Liver (tissue), 9 donors: ENCODE measurements around the gene FARP1. TPM values are rescaled to one million over a fixed set of nuclear protein-coding genes. Genes with fewer than 3 reads are reported as not detected.

ENCODE experiments used
- DNase-seq: peaks from one replicate; pipeline ENCODE4 v3.0.0-alpha.2; 2017; ENCODE audit warnings: low spot score
- H3K27ac ChIP-seq, 2 donors: one replicate each; pipeline ENCODE4 v1.7.0; 2013; ENCODE audit warnings: inconsistent platforms in 2 of 2, low read length in 2 of 2, control low read depth in 1 of 2, low read depth in 1 of 2, mild to moderate bottlenecking in 1 of 2
- H3K27me3 ChIP-seq, 4 donors: one replicate each; pipeline versions ENCODE4 v1.6.1 to v1.7.0; 2013; ENCODE audit warnings: low read length in 3 of 4, inconsistent platforms in 1 of 4, mild to moderate bottlenecking in 1 of 4, moderate library complexity in 1 of 4; ENCODE audit not compliant: control insufficient read depth in 4 of 4, insufficient read depth in 4 of 4
- H3K36me3 ChIP-seq, 4 donors: one replicate each; pipeline versions ENCODE4 v1.6.1 to v1.7.0; 2013; ENCODE audit warnings: low read length in 3 of 4, mild to moderate bottlenecking in 3 of 4, low read depth in 1 of 4, moderate library complexity in 1 of 4; ENCODE audit not compliant: control insufficient read depth in 4 of 4, insufficient read depth in 3 of 4
- H3K4me1 ChIP-seq, 4 donors: one replicate each; pipeline versions ENCODE4 v1.6.1 to v1.7.0; 2013; ENCODE audit warnings: low read length in 3 of 4, mild to moderate bottlenecking in 3 of 4, moderate library complexity in 1 of 4; ENCODE audit not compliant: control insufficient read depth in 4 of 4, insufficient read depth in 4 of 4
- H3K4me3 ChIP-seq, 3 donors: one replicate each; pipeline versions ENCODE4 v1.6.1 to v1.7.0; 2013; ENCODE audit warnings: low read length in 3 of 3, control low read depth in 1 of 3, low read depth in 1 of 3, mild to moderate bottlenecking in 1 of 3
- H3K9ac ChIP-seq, 2 donors: one replicate each; pipeline ENCODE4 v1.7.0; 2013; ENCODE audit warnings: low read length in 2 of 2, mild to moderate bottlenecking in 2 of 2, moderate library complexity in 2 of 2, control low read depth in 1 of 2, low read depth in 1 of 2
- H3K9me3 ChIP-seq, 4 donors: one replicate each; pipeline versions ENCODE4 v1.6.1 to v1.7.0; 2013; ENCODE audit warnings: low read length in 3 of 4; ENCODE audit not compliant: control insufficient read depth in 4 of 4
- ATF3 ChIP-seq: IDR thresholded peaks from 2 replicates; pipeline ENCODE4 v1.6.1; 2016; ENCODE audit warnings: antibody characterized with exemption
- EGR1 ChIP-seq, 2 donors: IDR thresholded peaks; 2 replicates each; pipeline ENCODE4 v1.6.1; 2016 to 2018; ENCODE audit warnings: antibody characterized with exemption in 2 of 2, low read depth in 2 of 2
- FOXA1 ChIP-seq: IDR thresholded peaks from 2 replicates; pipeline ENCODE4 v1.6.1; 2016; ENCODE audit warnings: antibody characterized with exemption
- FOXA2 ChIP-seq: IDR thresholded peaks from 2 replicates; pipeline ENCODE4 v1.6.1; 2016; ENCODE audit warnings: antibody characterized with exemption
- GABPA ChIP-seq, 2 donors: IDR thresholded peaks in 1 of 2; conservative IDR thresholded peaks in 1 of 2; 2 replicates each; pipeline ENCODE4 v1.6.1; 2016; ENCODE audit warnings: antibody characterized with exemption in 2 of 2, mild to moderate bottlenecking in 1 of 2, moderate library complexity in 1 of 2
- HNF4A ChIP-seq, 2 donors: conservative IDR thresholded peaks; 2 replicates each; pipeline ENCODE4 v1.6.1; 2016; ENCODE audit warnings: antibody characterized with exemption in 2 of 2, mild to moderate bottlenecking in 2 of 2
- HNF4G ChIP-seq: IDR thresholded peaks from 2 replicates; pipeline ENCODE4 v1.6.1; 2016; ENCODE audit warnings: antibody characterized with exemption
- JUND ChIP-seq, 2 donors: IDR thresholded peaks; 2 replicates each; pipeline ENCODE4 v1.6.1; 2016; ENCODE audit warnings: antibody characterized with exemption in 2 of 2
- MAX ChIP-seq: IDR thresholded peaks from 2 replicates; pipeline ENCODE4 v1.6.1; 2016; ENCODE audit warnings: antibody characterized with exemption
- NR2F2 ChIP-seq: IDR thresholded peaks from 2 replicates; pipeline ENCODE4 v1.6.1; 2016; ENCODE audit warnings: antibody characterized with exemption
- RAD21 ChIP-seq, 2 donors: IDR thresholded peaks; 2 replicates each; pipeline ENCODE4 v1.6.1; 2016; ENCODE audit warnings: antibody characterized with exemption in 2 of 2, mild to moderate bottlenecking in 2 of 2
- RXRA ChIP-seq, 2 donors: IDR thresholded peaks; 2 replicates each; pipeline ENCODE4 v1.6.1; 2017 to 2018; ENCODE audit warnings: antibody characterized with exemption in 2 of 2, mild to moderate bottlenecking in 1 of 2
- SP1 ChIP-seq: IDR thresholded peaks from 2 replicates; pipeline ENCODE4 v1.6.1; 2018; ENCODE audit warnings: antibody characterized with exemption, mild to moderate bottlenecking
- TAF1 ChIP-seq: conservative IDR thresholded peaks from 2 replicates; pipeline ENCODE4 v1.6.1; 2016; ENCODE audit warnings: antibody characterized with exemption, mild to moderate bottlenecking
- YY1 ChIP-seq: IDR thresholded peaks from 2 replicates; pipeline ENCODE4 v1.6.1; 2016; ENCODE audit warnings: antibody characterized with exemption, mild to moderate bottlenecking
- ZBTB33 ChIP-seq: IDR thresholded peaks from 2 replicates; pipeline ENCODE4 v1.6.1; 2016; ENCODE audit warnings: antibody characterized with exemption
- WGBS: extraction: QIAGEN DNeasy Blood & Tissue Kit; methylation state at CpG from one replicate; pipeline ENCODE4 v1.1.7; 2013; 5-methylcytosine and 5-hydroxymethylcytosine counted together
- polyA plus RNA-seq, 2 donors: library from polyadenylated mRNA; stranded (reverse) in 1 of 2; unstranded in 1 of 2; fragments of 200-250 nt in 1 of 2; fragments of >200 nt in 1 of 2; fragmentation: Nextera tagmentation in 1 of 2; extraction: Ambion mirVana in 1 of 2; gene quantifications; one replicate each; pipeline versions ENCODE4 v1.2.1 to v1.2.3, GENCODE V29; 2013 to 2015
- total RNA-seq, 2 donors: library from RNA; depleted of rRNA; stranded (reverse); fragments of >200 nt; gene quantifications; one replicate each; pipeline ENCODE4 v1.2.3, GENCODE V29; 2014
- TF ChIP-seq, protein P1 (sequence below): IDR thresholded peaks from 2 replicates; pipeline ENCODE4 v1.6.1; 2016; ENCODE audit warnings: antibody characterized with exemption, mild to moderate bottlenecking
- TF ChIP-seq, protein P2 (sequence below): fragments of 150-350 bp; IDR thresholded peaks from 2 replicates; pipeline ENCODE4 v1.5.1; 2017; ENCODE audit warnings: improper control_type of control experiment, low read depth, low read length; ENCODE audit not compliant: missing input control
- donor health status: healthy.
- donor health status: healthy.
- donor health status: healthy.
- donor health status: healthy.
- donor health status: healthy.

The FARP1 gene
- total and polyA plus RNA-seq, 4 donors: 28.4 to 62.6 (median 39.8) TPM

DNA sequence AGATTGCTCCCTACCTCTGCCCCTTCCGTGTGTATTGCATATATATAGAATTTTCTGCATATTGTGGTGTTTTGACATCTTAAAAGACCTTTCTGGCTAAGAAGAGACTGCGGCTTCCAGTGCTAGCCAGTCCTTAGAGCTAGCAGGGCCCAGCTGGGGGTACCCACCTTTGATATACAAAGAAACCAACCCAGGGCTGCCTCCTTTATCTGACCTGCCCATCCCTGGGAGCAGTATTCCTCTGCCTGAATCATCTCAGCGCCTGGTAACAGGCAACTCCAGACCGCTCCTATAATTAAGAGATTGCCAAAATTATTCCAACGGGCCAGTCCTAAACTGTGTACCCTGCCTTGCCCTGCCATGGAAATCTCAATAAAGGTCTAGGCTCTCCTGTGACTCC lies 220.4 kb downstream of the FARP1 start:
- no peak for DNase-seq
- no peaks in the 10 kb centered on the region for H3K27me3 ChIP-seq
- peaks cover 0 to 5% (median 0%) of the 10 kb centered on the region in 4 donors for H3K4me1 ChIP-seq
- H3K27ac ChIP-seq: no peak overlapping the region
- H3K36me3 ChIP-seq: peaks cover under 1 to 4% (median 2%) of the 10 kb centered on the region in 4 donors
- no peaks in the 10 kb centered on the region for H3K9me3 ChIP-seq
- TF ChIP-seq, protein P1, sequence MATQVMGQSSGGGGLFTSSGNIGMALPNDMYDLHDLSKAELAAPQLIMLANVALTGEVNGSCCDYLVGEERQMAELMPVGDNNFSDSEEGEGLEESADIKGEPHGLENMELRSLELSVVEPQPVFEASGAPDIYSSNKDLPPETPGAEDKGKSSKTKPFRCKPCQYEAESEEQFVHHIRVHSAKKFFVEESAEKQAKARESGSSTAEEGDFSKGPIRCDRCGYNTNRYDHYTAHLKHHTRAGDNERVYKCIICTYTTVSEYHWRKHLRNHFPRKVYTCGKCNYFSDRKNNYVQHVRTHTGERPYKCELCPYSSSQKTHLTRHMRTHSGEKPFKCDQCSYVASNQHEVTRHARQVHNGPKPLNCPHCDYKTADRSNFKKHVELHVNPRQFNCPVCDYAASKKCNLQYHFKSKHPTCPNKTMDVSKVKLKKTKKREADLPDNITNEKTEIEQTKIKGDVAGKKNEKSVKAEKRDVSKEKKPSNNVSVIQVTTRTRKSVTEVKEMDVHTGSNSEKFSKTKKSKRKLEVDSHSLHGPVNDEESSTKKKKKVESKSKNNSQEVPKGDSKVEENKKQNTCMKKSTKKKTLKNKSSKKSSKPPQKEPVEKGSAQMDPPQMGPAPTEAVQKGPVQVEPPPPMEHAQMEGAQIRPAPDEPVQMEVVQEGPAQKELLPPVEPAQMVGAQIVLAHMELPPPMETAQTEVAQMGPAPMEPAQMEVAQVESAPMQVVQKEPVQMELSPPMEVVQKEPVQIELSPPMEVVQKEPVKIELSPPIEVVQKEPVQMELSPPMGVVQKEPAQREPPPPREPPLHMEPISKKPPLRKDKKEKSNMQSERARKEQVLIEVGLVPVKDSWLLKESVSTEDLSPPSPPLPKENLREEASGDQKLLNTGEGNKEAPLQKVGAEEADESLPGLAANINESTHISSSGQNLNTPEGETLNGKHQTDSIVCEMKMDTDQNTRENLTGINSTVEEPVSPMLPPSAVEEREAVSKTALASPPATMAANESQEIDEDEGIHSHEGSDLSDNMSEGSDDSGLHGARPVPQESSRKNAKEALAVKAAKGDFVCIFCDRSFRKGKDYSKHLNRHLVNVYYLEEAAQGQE: no peak
- TF ChIP-seq TAF1: no peak
- TF ChIP-seq ATF3: no peak
- no peak for TF ChIP-seq FOXA1
- TF ChIP-seq NR2F2: no peak
- no peak for TF ChIP-seq EGR1 (IDR thresholded peaks at IDR 0.05; ENCODE audit: low read depth in 2 of 2)
- no peak for TF ChIP-seq RAD21 (IDR thresholded peaks at IDR 0.05)
- 93% methylated on average over 5 of the region's 5 CpGs for WGBS
- no peak overlapping the region for H3K9ac ChIP-seq
- H3K4me3 ChIP-seq: no peak overlapping the region

GRCh38 chr13:98364179-98364578 lies 221.3 kb downstream of the FARP1 start:
- Histone ChIP-seq H3K4me3 (no peak overlapping the region), H3K27me3 (no peaks in the 10 kb centered on the region), H3K27ac (no peak overlapping the region), H3K9ac (no peak overlapping the region), H3K4me1 (peaks cover 0 to 5% (median 0%) of the 10 kb centered on the region in 4 donors), H3K9me3 (no peaks in the 10 kb centered on the region), H3K36me3 (peaks cover 3 to 7% (median 6%) of the 10 kb centered on the region in 4 donors)
- TF ChIP-seq NR2F2 (no peak), ZBTB33 (no peak), SP1 (no peak), MAX (no peak), RXRA (IDR thresholded peaks at IDR 0.05) (no peak), HNF4A (conservative IDR thresholded peaks at IDR 0.05) (no peak), TAF1 (no peak), YY1 (no peak), FOXA1 (no peak), HNF4G (no peak), RAD21 (IDR thresholded peaks at IDR 0.05) (no peak), FOXA2 (no peak), GABPA (IDR thresholded peaks at IDR 0.05 in 1 of 2, conservative IDR thresholded peaks at IDR 0.05 in 1 of 2) (no peak), JUND (IDR thresholded peaks at IDR 0.05) (no peak), ATF3 (no peak), EGR1 (IDR thresholded peaks at IDR 0.05; ENCODE audit: low read depth in 2 of 2) (no peak)
- TF ChIP-seq, protein P1: no peak
- TF ChIP-seq, protein P2, sequence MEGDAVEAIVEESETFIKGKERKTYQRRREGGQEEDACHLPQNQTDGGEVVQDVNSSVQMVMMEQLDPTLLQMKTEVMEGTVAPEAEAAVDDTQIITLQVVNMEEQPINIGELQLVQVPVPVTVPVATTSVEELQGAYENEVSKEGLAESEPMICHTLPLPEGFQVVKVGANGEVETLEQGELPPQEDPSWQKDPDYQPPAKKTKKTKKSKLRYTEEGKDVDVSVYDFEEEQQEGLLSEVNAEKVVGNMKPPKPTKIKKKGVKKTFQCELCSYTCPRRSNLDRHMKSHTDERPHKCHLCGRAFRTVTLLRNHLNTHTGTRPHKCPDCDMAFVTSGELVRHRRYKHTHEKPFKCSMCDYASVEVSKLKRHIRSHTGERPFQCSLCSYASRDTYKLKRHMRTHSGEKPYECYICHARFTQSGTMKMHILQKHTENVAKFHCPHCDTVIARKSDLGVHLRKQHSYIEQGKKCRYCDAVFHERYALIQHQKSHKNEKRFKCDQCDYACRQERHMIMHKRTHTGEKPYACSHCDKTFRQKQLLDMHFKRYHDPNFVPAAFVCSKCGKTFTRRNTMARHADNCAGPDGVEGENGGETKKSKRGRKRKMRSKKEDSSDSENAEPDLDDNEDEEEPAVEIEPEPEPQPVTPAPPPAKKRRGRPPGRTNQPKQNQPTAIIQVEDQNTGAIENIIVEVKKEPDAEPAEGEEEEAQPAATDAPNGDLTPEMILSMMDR: no peak
- WGBS: 85% methylated on average over 2 of the region's 2 CpGs
- DNase-seq: no peak
